ENCODE results near the gene NANP.

NANP gene

DNA sequence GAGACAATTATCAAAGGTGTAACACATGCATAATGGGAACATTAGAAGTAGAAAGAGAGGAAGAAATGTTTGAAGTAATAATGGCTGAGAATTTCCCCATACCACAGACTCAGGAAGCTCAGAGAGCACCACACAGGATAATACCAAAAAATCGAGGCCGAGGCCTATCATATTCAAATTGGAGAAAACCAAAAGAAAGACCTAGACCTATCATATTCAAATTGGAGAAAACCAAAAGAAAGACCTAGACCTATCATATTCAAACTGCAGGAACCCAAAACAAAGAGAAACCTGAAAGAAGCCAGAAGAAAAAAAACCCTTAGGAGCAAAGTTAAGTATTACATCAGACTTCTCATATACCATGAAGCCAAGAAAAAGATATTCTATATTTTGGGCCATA is 56.5 kb downstream of the NANP start:
- no peak for DNase-seq

DNA sequence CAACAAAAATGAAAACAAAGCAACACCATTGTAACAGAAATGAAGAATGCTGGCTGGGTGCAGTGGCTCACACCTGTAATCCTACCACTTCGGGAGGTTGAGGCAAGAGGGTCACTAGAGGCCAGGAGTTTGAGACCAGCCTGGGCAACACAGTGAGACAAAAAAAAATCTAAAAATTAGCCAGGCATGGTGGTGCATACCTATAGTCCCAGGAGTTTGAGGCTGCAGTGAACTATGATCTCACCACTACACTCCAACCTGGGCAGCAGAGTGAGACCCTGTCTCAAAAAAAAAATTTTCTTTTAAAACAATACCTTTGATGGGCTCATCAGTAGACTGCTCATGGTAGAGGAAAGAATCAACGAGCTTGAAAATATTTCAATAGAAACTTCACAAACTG is 57.0 kb downstream of the NANP start:
- DNase-seq = no peak

DNA sequence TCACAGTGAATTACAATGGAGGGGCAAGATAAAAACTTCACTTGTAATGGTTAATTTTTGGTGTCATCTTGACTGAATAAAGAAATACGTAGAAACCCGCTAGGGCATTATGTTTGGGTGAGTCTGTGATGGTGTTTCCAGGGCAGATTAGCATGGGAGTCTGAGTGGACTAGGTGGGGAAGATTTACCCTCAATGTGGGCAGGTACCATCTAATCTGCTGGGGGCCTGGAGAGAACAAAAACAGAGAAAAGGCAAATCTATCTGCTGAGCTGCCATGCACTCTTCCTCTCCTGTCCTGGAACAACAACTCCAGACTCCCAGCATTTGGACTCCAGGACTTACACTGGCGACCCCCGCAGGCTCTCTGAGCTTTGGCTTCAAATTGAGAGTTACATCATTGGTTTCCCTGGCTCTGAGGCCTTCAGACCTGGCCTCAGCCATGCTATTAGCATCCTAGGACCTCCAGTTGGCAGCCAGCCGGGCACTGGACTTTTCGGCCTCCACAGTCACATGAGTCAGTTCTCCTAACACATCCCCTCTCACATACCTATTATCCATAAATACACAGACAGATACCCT is 58.1 kb downstream of the NANP start:
- no peak for DNase-seq

DNA sequence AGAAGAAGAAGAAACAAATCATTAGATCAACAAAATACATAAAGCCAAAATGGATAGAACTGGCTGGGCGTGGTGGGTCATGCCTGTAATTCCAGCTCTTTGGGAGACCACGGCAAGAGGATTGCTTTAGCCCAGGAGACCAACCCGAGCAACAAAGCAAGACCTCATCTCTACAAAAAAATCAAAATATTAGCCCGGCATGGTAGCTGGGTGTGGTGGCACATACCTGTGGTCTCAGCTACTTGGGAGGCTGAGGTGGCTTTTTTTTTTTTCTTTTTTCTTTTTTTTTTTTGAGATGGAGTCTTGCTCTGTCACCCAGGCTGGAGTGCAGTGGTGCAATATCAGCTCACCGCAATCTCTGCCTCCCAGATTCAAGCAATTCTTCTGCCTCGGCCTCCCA is 59.9 kb downstream of the NANP start:
- no peak for DNase-seq

DNA sequence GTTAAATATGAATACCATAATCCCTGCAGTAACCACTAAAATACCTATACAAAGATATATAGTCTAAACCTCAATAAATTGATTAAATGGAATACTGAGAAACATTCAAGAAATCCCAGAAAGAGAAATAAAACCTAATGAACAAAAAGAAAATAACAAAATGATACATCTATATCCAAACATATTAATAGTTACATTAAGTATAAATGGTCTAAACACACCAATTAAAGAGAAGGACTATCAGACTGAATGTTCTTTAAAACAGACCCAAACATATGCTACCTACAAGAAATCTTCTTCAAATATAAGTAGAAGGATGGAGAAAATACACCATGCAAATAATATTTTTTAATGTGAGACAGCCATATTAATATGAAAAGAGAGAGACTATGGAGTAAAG is 60.5 kb downstream of the NANP start:
- DNase-seq = no peak
